WTC11 (cell line): ENCODE measurements around the gene ACO1. TPM values are rescaled to one million over a fixed set of nuclear protein-coding genes. Genes with fewer than 3 reads are reported as not detected.

ENCODE experiments used
- ATAC-seq: fragments of 200-7000 bp; cut with Tn5 transposase; 2 replicates; pipeline ENCODE4 v1.10.0; 2021; ENCODE audit warnings: mild to moderate bottlenecking, moderate library complexity
- CTCF ChIA-PET: fragments of 300-600 bp; sonication (Branson Sonifier 250); formaldehyde crosslinking; loops from one replicate; lab custom pipeline; 2021; ENCODE audit warnings: antibody characterized with exemption; lab: Charles Lee
- POLR2A ChIA-PET: fragments of 350-600 bp; sonication (Branson Sonifier 250); formaldehyde crosslinking; loops from one replicate; lab custom pipeline; 2021; ENCODE audit warnings: antibody characterized with exemption; lab: Charles Lee
- DNase-seq: peaks from one replicate; pipeline ENCODE4 v3.0.0; 2021; ENCODE audit warnings: low spot score
- H3K27ac Mint-ChIP-seq: 2 replicates; pipeline ENCODE4 v1.8.0; 2021; ENCODE audit warnings: mixed read lengths
- H3K27me3 Mint-ChIP-seq: 2 replicates; pipeline ENCODE4 v1.8.0; 2021; ENCODE audit warnings: low read depth, mild to moderate bottlenecking, moderate library complexity, mixed read lengths
- H3K36me3 Mint-ChIP-seq: 2 replicates; pipeline ENCODE4 v1.8.0; 2021; ENCODE audit warnings: mixed read lengths
- H3K4me1 Mint-ChIP-seq: 2 replicates; pipeline ENCODE4 v1.8.0; 2022; ENCODE audit warnings: mixed read lengths
- H3K4me3 Mint-ChIP-seq: 2 replicates; pipeline ENCODE4 v1.8.0; 2021; ENCODE audit warnings: mild to moderate bottlenecking, moderate library complexity, mixed read lengths
- H3K9me3 Mint-ChIP-seq: 2 replicates; pipeline ENCODE4 v1.8.0; 2021; ENCODE audit warnings: mixed read lengths
- CREB1 ChIP-seq: sonication (generic); formaldehyde crosslinking; IDR thresholded peaks from 2 replicates; pipeline ENCODE4 v1.8.0; 2023; ENCODE audit warnings: mild to moderate bottlenecking, missing genetic modification reagents
- CTCF ChIP-seq: fragments of 200-600 bp; IDR thresholded peaks from 2 replicates; pipeline ENCODE4 v1.8.0; 2022; ENCODE audit warnings: antibody characterized with exemption
- E2F4 ChIP-seq: sonication (generic); formaldehyde crosslinking; IDR thresholded peaks from 2 replicates; pipeline ENCODE4 v1.8.1; 2022; ENCODE audit warnings: low read depth, mild to moderate bottlenecking, moderate library complexity, missing genetic modification reagents, borderline replicate concordance
- ELF4 ChIP-seq: sonication (generic); formaldehyde crosslinking; IDR thresholded peaks from 2 replicates; pipeline ENCODE4 v1.8.1; 2022; ENCODE audit warnings: low read depth, mild to moderate bottlenecking, moderate library complexity, missing genetic modification reagents
- EMX1 ChIP-seq: fragments of 250-450 bp; sonication (Bioruptor Pico); IDR thresholded peaks from 2 replicates; pipeline ENCODE4 v1.8.0; 2021; ENCODE audit warnings: mild to moderate bottlenecking
- ETV6 ChIP-seq: sonication (generic); formaldehyde crosslinking; IDR thresholded peaks from 2 replicates; pipeline ENCODE4 v1.8.1; 2022; ENCODE audit warnings: mild to moderate bottlenecking, missing genetic modification reagents
- FOXK1 ChIP-seq: sonication (generic); formaldehyde crosslinking; IDR thresholded peaks from 2 replicates; pipeline ENCODE4 v1.8.0; 2022; ENCODE audit warnings: mild to moderate bottlenecking, moderate library complexity, missing genetic modification reagents
- GABPB1 ChIP-seq: sonication (generic); formaldehyde crosslinking; IDR thresholded peaks from 2 replicates; pipeline ENCODE4 v1.8.1; 2023; ENCODE audit warnings: mild to moderate bottlenecking, missing genetic modification reagents
- HMGA2 ChIP-seq: fragments of 250-450 bp; sonication (Bioruptor Pico); IDR thresholded peaks from 2 replicates; pipeline ENCODE4 v1.4.0; 2021; ENCODE audit warnings: mild to moderate bottlenecking, moderate library complexity
- MLX ChIP-seq: sonication (generic); formaldehyde crosslinking; IDR thresholded peaks from 2 replicates; pipeline ENCODE4 v1.8.1; 2023; ENCODE audit warnings: mild to moderate bottlenecking, missing genetic modification reagents, moderate library complexity
- NFE2L1 ChIP-seq: sonication (generic); formaldehyde crosslinking; IDR thresholded peaks from 2 replicates; pipeline ENCODE4 v1.8.1; 2023; ENCODE audit warnings: missing genetic modification reagents
- PRDM15 ChIP-seq: sonication (generic); formaldehyde crosslinking; IDR thresholded peaks from 2 replicates; pipeline ENCODE4 v1.8.0; 2022; ENCODE audit warnings: missing genetic modification reagents
- TP53 ChIP-seq: sonication (generic); formaldehyde crosslinking; IDR thresholded peaks from 2 replicates; pipeline ENCODE4 v1.8.1; 2023; ENCODE audit warnings: mild to moderate bottlenecking, missing genetic modification reagents
- ZBTB21 ChIP-seq: sonication (generic); formaldehyde crosslinking; IDR thresholded peaks from 2 replicates; pipeline ENCODE4 v1.8.1; 2023; ENCODE audit warnings: mild to moderate bottlenecking, missing genetic modification reagents, borderline replicate concordance
- ZNF263 ChIP-seq: sonication (generic); formaldehyde crosslinking; IDR thresholded peaks from 2 replicates; pipeline ENCODE4 v1.8.1; 2022; ENCODE audit warnings: low read depth, mild to moderate bottlenecking, moderate library complexity, missing genetic modification reagents
- ZNF317 ChIP-seq: sonication (generic); formaldehyde crosslinking; IDR thresholded peaks from 2 replicates; pipeline ENCODE4 v1.8.1; 2023; ENCODE audit warnings: low read depth, mild to moderate bottlenecking, moderate library complexity, missing genetic modification reagents, borderline replicate concordance
- ZNF396 ChIP-seq: fragments of 250-450 bp; sonication (Bioruptor Pico); IDR thresholded peaks from 2 replicates; pipeline ENCODE4 v1.8.0; 2021; ENCODE audit warnings: mild to moderate bottlenecking, moderate library complexity, borderline replicate concordance
- ZNF416 ChIP-seq: fragments of 250-450 bp; sonication (Bioruptor Pico); IDR thresholded peaks from 2 replicates; pipeline ENCODE4 v1.9.0; 2021; ENCODE audit warnings: mild to moderate bottlenecking, inconsistent platforms
- ZNF423 ChIP-seq: fragments of 250-450 bp; sonication (Bioruptor Pico); IDR thresholded peaks from 2 replicates; pipeline ENCODE4 v2.1.2; 2022; ENCODE audit warnings: mild to moderate bottlenecking, moderate library complexity
- ZNF532 ChIP-seq: fragments of 250-450 bp; sonication (Bioruptor Pico); IDR thresholded peaks from 2 replicates; pipeline ENCODE4 v1.9.0; 2021; ENCODE audit warnings: mild to moderate bottlenecking, borderline replicate concordance
- total RNA-seq: library from RNA; stranded (reverse); gene quantifications from 3 replicates; pipeline ENCODE4 v1.2.3, GENCODE V29; 2021

ACO1 gene
- total RNA-seq, 1 experiment from 2014 or later = 40.2 TPM

GRCh38 chr9:32423371-32423770 is 38.9 kb downstream of the ACO1 start:
- H3K36me3 Mint-ChIP-seq = peaks cover 32% of the 10 kb centered on the region
- TF ChIP-seq NFE2L1 (CRISPR knock-in tag) = no peak
- no peak for TF ChIP-seq FOXK1 (CRISPR knock-in tag)
- ChIA-PET CTCF (no interaction called here), POLR2A (no interaction called here)
- DNase-seq = no peak
- no peak overlapping the region for H3K27ac Mint-ChIP-seq
- H3K4me3 Mint-ChIP-seq = no peak overlapping the region
- no peaks in the 10 kb centered on the region for H3K27me3 Mint-ChIP-seq
- ATAC-seq = no peak
- no peaks in the 10 kb centered on the region for H3K9me3 Mint-ChIP-seq
- H3K4me1 Mint-ChIP-seq = no peaks in the 10 kb centered on the region

GRCh38 chr9:32424616-32425015 is 40.2 kb downstream of the ACO1 start:
- Mint-ChIP-seq H3K27me3 (no peaks in the 10 kb centered on the region), H3K27ac (no peak overlapping the region), H3K4me3 (no peak overlapping the region), H3K36me3 (peaks cover 25% of the 10 kb centered on the region), H3K9me3 (no peaks in the 10 kb centered on the region), H3K4me1 (no peaks in the 10 kb centered on the region)
- TF ChIP-seq ELF4 (no peak), ETV6 (CRISPR knock-in tag) (no peak), TP53 (no peak), ZBTB21 (no peak), ZNF423 (CRISPR knock-in tag) (no peak), CTCF (no peak), PRDM15 (CRISPR knock-in tag) (no peak), GABPB1 (CRISPR knock-in tag) (no peak), CREB1 (CRISPR knock-in tag) (no peak), E2F4 (no peak), ZNF396 (CRISPR knock-in tag) (no peak), ZNF416 (CRISPR knock-in tag) (no peak), MLX (no peak), ZNF263 (no peak), FOXK1 (CRISPR knock-in tag) (no peak), ZNF532 (CRISPR knock-in tag) (no peak), HMGA2 (CRISPR knock-in tag) (no peak), ZNF317 (no peak), EMX1 (CRISPR knock-in tag) (no peak)
- ChIA-PET CTCF (no interaction called here), POLR2A (interaction anchor here (0.6 kb wide), 1 partner anchor 613 kb away, joined by 3 read pairs; no protein-coding TSS in a partner anchor)
- ATAC-seq = no peak
- no peak for DNase-seq
